HepG2 (cell line): ENCODE data around the gene FOXK2. TPM values are rescaled to one million over a fixed set of nuclear protein-coding genes. Genes with fewer than 3 reads are reported as not detected.
A peak's percentile ranks its signal among the peaks of the same experiment; 100 is the strongest.

Experiments
- FOXA1 ChIP-seq, 2 experiments: fragments of 450-650 bp in 1 of 2; sonication (generic) in 1 of 2; formaldehyde crosslinking in 1 of 2; IDR thresholded peaks; 2 replicates each; pipeline versions ENCODE4 v1.4.0 to v1.6.1; 2016 to 2020; ENCODE audit warnings: missing genetic modification reagents in 1 of 2
- HHEX ChIP-seq: IDR thresholded peaks from 2 replicates; pipeline ENCODE4 v1.6.1; 2016; ENCODE audit warnings: control low read depth
- HOXD1 ChIP-seq: sonication (generic); formaldehyde crosslinking; IDR thresholded peaks from 2 replicates; pipeline ENCODE4 v1.5.0; 2020; ENCODE audit warnings: missing genetic modification reagents
- MTF2 ChIP-seq: sonication (generic); formaldehyde crosslinking; IDR thresholded peaks from 2 replicates; pipeline ENCODE4 v1.5.0; 2020; ENCODE audit warnings: missing genetic modification reagents, borderline replicate concordance
- PCBP1 ChIP-seq: fragments of 200-400 bp; formaldehyde crosslinking; IDR thresholded peaks from 2 replicates; pipeline ENCODE4 v1.6.1; 2017; ENCODE audit warnings: mild to moderate bottlenecking, low read depth, low read length, borderline replicate concordance
- SMYD3 ChIP-seq: sonication (generic); formaldehyde crosslinking; IDR thresholded peaks from 2 replicates; pipeline ENCODE4 v1.8.1; 2023; ENCODE audit warnings: mild to moderate bottlenecking, missing genetic modification reagents
- ZC3H13 ChIP-seq: sonication (generic); formaldehyde crosslinking; IDR thresholded peaks from 2 replicates; pipeline ENCODE4 v1.8.1; 2023; ENCODE audit warnings: mild to moderate bottlenecking, missing genetic modification reagents, moderate library complexity
- ZNF44 ChIP-seq: sonication (generic); formaldehyde crosslinking; IDR thresholded peaks from 2 replicates; pipeline ENCODE4 v1.5.1; 2020; ENCODE audit warnings: mild to moderate bottlenecking, missing genetic modification reagents
- ZNF616 ChIP-seq: sonication (generic); formaldehyde crosslinking; IDR thresholded peaks from 2 replicates; pipeline ENCODE4 v1.5.0; 2020; ENCODE audit warnings: low read depth, mild to moderate bottlenecking, missing genetic modification reagents
- ZNF883 ChIP-seq: sonication (generic); formaldehyde crosslinking; IDR thresholded peaks from 2 replicates; pipeline ENCODE4 v1.5.1; 2020; ENCODE audit warnings: mild to moderate bottlenecking, missing genetic modification reagents; ENCODE audit errors: not compliant biosample characterization
- polyA plus RNA-seq, 8 experiments: library from polyadenylated mRNA; depleted of rRNA in 3 of 8; stranded (reverse) in 7 of 8; unstranded in 1 of 8; fragments of >200 nt; fragmentation: Illumina TruSeq in 4 of 8; extraction: Trizol in 4 of 8; gene quantifications; 2 replicates each; pipeline versions ENCODE4 v1.2.1 to v1.2.3, GENCODE V29; 2011 to 2016; ENCODE audit warnings: low read depth in 4 of 8, missing spikeins in 1 of 8, mixed read lengths in 1 of 8; ENCODE audit not compliant: insufficient read depth in 1 of 8
- total RNA-seq, 5 experiments: library from RNA; depleted of rRNA; stranded (reverse); fragments of >200 nt; fragmentation: Illumina TruSeq; extraction: Trizol; gene quantifications; 2 replicates each; pipeline ENCODE4 v1.2.3, GENCODE V29; 2016; ENCODE audit warnings: low read depth in 1 of 5
- TF ChIP-seq, protein P1 (sequence below): sonication (generic); formaldehyde crosslinking; IDR thresholded peaks from 2 replicates; pipeline ENCODE4 v1.4.0; 2020; ENCODE audit warnings: mild to moderate bottlenecking, missing genetic modification reagents
- TF ChIP-seq, protein P2 (sequence below): sonication (generic); formaldehyde crosslinking; IDR thresholded peaks from 2 replicates; pipeline ENCODE4 v1.5.1; 2020; ENCODE audit warnings: mild to moderate bottlenecking, moderate library complexity, missing genetic modification reagents
- TF ChIP-seq, protein P3 (sequence below): IDR thresholded peaks from 2 replicates; pipeline ENCODE4 v1.6.1; 2016
- TF ChIP-seq, protein P4 (sequence below): sonication (generic); formaldehyde crosslinking; IDR thresholded peaks from 2 replicates; pipeline ENCODE4 v1.4.0; 2020; ENCODE audit warnings: missing genetic modification reagents, mild to moderate bottlenecking, borderline replicate concordance
- TF ChIP-seq, protein P5 (sequence below): sonication (generic); formaldehyde crosslinking; IDR thresholded peaks from 2 replicates; pipeline ENCODE4 v1.5.0; 2020; ENCODE audit warnings: mild to moderate bottlenecking, missing genetic modification reagents
- TF ChIP-seq, protein P6 (sequence below): sonication (generic); formaldehyde crosslinking; IDR thresholded peaks from 2 replicates; pipeline ENCODE4 v1.5.1; 2020; ENCODE audit warnings: missing genetic modification reagents, mild to moderate bottlenecking, borderline replicate concordance

The FOXK2 gene
- total and polyA plus RNA-seq, 2 of the 13 experiments (the other 11 are each of a cell fraction or from before 2014, with no cell fraction given), result 67.1 to 67.2 TPM

DNA sequence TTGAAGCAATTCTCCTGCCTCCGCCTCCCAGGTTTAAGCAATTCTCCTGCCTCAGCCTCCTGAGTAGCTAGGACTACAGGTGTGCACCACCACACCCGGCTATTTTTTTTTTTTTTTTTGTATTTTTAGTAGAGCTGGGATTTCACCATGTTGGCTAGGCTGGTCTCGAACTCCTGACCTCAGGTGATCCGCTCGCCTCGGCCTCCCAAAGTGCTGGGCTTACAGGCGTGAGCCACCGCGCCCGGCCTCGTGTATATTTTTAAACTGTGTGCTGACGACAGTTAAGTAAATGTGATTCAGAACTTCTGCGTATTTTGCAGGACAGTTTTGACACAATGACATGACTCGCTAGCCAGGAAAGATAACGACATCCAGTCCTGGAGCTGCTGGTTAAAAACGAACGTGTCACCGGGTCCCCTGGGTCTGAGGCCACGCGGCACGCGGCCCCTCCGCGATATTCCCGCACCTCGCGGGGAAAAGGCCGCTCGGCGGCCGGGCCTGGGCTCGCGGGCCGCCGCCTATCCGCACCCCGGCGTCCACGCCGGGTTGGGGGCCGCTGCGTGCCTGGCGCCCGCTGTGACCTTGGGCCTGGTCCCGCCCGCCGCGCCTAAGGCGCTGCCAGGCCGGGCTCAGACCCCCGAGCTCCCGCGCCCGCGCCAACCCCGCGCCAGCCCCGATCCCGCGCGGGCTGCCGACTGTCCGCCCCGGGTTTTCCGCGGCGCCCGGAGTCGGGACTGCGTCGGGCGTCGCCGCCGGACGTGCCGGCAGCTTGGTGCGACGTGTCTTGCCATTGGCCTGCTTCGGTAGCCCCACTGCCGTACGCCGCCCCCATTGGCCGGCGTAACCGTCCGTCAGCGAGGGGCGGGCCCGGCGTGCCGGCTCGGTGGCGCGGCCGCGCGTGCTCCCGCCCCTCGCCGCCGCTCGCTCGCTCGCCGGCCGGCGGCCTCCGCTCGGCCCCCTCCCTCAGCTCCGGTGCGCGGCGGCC, at the start of gene FOXK2 (continued):
- TF ChIP-seq, protein P1, sequence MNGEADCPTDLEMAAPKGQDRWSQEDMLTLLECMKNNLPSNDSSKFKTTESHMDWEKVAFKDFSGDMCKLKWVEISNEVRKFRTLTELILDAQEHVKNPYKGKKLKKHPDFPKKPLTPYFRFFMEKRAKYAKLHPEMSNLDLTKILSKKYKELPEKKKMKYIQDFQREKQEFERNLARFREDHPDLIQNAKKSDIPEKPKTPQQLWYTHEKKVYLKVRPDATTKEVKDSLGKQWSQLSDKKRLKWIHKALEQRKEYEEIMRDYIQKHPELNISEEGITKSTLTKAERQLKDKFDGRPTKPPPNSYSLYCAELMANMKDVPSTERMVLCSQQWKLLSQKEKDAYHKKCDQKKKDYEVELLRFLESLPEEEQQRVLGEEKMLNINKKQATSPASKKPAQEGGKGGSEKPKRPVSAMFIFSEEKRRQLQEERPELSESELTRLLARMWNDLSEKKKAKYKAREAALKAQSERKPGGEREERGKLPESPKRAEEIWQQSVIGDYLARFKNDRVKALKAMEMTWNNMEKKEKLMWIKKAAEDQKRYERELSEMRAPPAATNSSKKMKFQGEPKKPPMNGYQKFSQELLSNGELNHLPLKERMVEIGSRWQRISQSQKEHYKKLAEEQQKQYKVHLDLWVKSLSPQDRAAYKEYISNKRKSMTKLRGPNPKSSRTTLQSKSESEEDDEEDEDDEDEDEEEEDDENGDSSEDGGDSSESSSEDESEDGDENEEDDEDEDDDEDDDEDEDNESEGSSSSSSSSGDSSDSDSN (CRISPR knock-in tag), result peak; percentile 39; the same call in 1 of the 2 replicates
- TF ChIP-seq, protein P2, sequence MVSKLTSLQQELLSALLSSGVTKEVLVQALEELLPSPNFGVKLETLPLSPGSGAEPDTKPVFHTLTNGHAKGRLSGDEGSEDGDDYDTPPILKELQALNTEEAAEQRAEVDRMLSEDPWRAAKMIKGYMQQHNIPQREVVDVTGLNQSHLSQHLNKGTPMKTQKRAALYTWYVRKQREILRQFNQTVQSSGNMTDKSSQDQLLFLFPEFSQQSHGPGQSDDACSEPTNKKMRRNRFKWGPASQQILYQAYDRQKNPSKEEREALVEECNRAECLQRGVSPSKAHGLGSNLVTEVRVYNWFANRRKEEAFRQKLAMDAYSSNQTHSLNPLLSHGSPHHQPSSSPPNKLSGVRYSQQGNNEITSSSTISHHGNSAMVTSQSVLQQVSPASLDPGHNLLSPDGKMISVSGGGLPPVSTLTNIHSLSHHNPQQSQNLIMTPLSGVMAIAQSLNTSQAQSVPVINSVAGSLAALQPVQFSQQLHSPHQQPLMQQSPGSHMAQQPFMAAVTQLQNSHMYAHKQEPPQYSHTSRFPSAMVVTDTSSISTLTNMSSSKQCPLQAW (CRISPR knock-in tag), result 0 out of 2 replicates have a peak, but pooled peaks have one; percentile 49
- TF ChIP-seq, protein P3, sequence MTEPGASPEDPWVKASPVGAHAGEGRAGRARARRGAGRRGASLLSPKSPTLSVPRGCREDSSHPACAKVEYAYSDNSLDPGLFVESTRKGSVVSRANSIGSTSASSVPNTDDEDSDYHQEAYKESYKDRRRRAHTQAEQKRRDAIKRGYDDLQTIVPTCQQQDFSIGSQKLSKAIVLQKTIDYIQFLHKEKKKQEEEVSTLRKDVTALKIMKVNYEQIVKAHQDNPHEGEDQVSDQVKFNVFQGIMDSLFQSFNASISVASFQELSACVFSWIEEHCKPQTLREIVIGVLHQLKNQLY (CRISPR knock-in tag), result no peak
- TF ChIP-seq HOXD1 (CRISPR knock-in tag) (peak; percentile 31; the same call in 1 of the 2 replicates), HHEX (no peak), MTF2 (CRISPR knock-in tag) (no peak), ZNF883 (CRISPR knock-in tag) (peak; percentile 61), ZNF616 (peak; percentile 59; the same call in 1 of the 2 replicates), FOXA1 (IDR thresholded peaks at IDR 0.05) (no peak), FOXA1 (CRISPR knock-in tag; IDR thresholded peaks at IDR 0.05) (no peak), ZC3H13 (CRISPR knock-in tag) (no peak; the same call in 1 of the 2 replicates), ZNF44 (CRISPR knock-in tag) (peak; percentile 74), SMYD3 (no peak), PCBP1 (no peak)
- TF ChIP-seq, protein P4, sequence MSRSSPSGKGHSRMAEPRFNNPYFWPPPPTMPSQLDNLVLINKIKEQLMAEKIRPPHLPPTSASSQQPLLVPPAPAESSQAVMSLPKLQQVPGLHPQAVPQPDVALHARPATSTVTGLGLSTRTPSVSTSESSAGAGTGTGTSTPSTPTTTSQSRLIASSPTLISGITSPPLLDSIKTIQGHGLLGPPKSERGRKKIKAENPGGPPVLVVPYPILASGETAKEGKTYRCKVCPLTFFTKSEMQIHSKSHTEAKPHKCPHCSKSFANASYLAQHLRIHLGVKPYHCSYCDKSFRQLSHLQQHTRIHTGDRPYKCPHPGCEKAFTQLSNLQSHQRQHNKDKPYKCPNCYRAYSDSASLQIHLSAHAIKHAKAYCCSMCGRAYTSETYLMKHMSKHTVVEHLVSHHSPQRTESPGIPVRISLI, result no peak
- TF ChIP-seq, protein P5, sequence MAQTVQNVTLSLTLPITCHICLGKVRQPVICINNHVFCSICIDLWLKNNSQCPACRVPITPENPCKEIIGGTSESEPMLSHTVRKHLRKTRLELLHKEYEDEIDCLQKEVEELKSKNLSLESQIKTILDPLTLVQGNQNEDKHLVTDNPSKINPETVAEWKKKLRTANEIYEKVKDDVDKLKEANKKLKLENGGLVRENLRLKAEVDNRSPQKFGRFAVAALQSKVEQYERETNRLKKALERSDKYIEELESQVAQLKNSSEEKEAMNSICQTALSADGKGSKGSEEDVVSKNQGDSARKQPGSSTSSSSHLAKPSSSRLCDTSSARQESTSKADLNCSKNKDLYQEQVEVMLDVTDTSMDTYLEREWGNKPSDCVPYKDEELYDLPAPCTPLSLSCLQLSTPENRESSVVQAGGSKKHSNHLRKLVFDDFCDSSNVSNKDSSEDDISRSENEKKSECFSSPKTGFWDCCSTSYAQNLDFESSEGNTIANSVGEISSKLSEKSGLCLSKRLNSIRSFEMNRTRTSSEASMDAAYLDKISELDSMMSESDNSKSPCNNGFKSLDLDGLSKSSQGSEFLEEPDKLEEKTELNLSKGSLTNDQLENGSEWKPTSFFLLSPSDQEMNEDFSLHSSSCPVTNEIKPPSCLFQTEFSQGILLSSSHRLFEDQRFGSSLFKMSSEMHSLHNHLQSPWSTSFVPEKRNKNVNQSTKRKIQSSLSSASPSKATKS (CRISPR knock-in tag), result no peak
- TF ChIP-seq, protein P6, sequence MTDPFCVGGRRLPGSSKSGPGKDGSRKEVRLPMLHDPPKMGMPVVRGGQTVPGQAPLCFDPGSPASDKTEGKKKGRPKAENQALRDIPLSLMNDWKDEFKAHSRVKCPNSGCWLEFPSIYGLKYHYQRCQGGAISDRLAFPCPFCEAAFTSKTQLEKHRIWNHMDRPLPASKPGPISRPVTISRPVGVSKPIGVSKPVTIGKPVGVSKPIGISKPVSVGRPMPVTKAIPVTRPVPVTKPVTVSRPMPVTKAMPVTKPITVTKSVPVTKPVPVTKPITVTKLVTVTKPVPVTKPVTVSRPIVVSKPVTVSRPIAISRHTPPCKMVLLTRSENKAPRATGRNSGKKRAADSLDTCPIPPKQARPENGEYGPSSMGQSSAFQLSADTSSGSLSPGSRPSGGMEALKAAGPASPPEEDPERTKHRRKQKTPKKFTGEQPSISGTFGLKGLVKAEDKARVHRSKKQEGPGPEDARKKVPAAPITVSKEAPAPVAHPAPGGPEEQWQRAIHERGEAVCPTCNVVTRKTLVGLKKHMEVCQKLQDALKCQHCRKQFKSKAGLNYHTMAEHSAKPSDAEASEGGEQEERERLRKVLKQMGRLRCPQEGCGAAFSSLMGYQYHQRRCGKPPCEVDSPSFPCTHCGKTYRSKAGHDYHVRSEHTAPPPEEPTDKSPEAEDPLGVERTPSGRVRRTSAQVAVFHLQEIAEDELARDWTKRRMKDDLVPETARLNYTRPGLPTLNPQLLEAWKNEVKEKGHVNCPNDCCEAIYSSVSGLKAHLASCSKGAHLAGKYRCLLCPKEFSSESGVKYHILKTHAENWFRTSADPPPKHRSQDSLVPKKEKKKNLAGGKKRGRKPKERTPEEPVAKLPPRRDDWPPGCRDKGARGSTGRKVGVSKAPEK, result no peak
